ENCODE data around the gene LRRFIP1. TPM values are rescaled to one million over a fixed set of nuclear protein-coding genes. Genes with fewer than 3 reads are reported as not detected.

The LRRFIP1 gene
- total and polyA plus RNA-seq, 12 donors = 18.7 to 79.7 (median 51.8) TPM

GRCh38 chr2:237732070-237732469, 104.7 kb downstream of the LRRFIP1 start:
- TF ChIP-seq CTCF (IDR thresholded peaks at IDR 0.05) (no peak), POLR2A (IDR thresholded peaks at IDR 0.05) (no peak)
- H3K9me3 ChIP-seq (replicated peaks in 1 of 3) = no peaks in the 10 kb centered on the region
- H3K4me1 ChIP-seq (replicated peaks in 1 of 2) = peaks cover 30 to 71% of the 10 kb centered on the region in 2 donors
- WGBS, 4 donors = 46 to 68% (median 54%) methylated on average over 10 of the region's 10 CpGs
- no peaks in the 10 kb centered on the region for H3K27me3 ChIP-seq
- intact Hi-C loops (cut with DNase I) = loop anchor here in 1 of 2 donors (5.0 kb wide), 1 partner anchor 40 kb away; no protein-coding TSS in a partner anchor
- H3K36me3 ChIP-seq (replicated peaks in 1 of 2) = no peaks in the 10 kb centered on the region
- H3K4me3 ChIP-seq = no peak overlapping the region
- peak in 1 of 7 donors; percentile 64 for DNase-seq
- H3K27ac ChIP-seq = peak overlapping the region in 4 of 5 donors; percentile 24 to 87 (median 58)

- H3K4me3 ChIP-seq = peak overlapping the region in 1 of 4 donors; percentile 5
- peaks cover 30 to 63% of the 10 kb centered on the region in 2 donors for H3K4me1 ChIP-seq (replicated peaks in 1 of 2)
- H3K36me3 ChIP-seq (replicated peaks in 1 of 2) = no peaks in the 10 kb centered on the region
- TF ChIP-seq CTCF (IDR thresholded peaks at IDR 0.05) = no peak
- peak in 1 of 2 donors; percentile 60 for TF ChIP-seq POLR2A (IDR thresholded peaks at IDR 0.05)
- peak; percentile 65 to 86 (median 76) for DNase-seq
- H3K27ac ChIP-seq = peak overlapping the region; percentile 24 to 91 (median 70)
- H3K9me3 ChIP-seq (replicated peaks in 1 of 3) = no peaks in the 10 kb centered on the region
- no peaks in the 10 kb centered on the region for H3K27me3 ChIP-seq
- WGBS, 4 donors = 23 to 38% (median 27%) methylated on average over 10 to 13 of the region's 13 CpGs
- intact Hi-C loops (cut with DNase I) = loop anchor here in 1 of 2 donors (5.0 kb wide), 1 partner anchor 41 kb away; no protein-coding TSS in a partner anchor
Observed at GRCh38 chr2:237732790-237733381, 105.5 kb downstream of the LRRFIP1 start.

- TF ChIP-seq CTCF (IDR thresholded peaks at IDR 0.05) (no peak), POLR2A (IDR thresholded peaks at IDR 0.05) (no peak)
- H3K36me3 ChIP-seq (replicated peaks in 1 of 2) = no peaks in the 10 kb centered on the region
- peak overlapping the region in 1 of 4 donors; percentile 5 for H3K4me3 ChIP-seq
- H3K27ac ChIP-seq = peak overlapping the region in 3 of 5 donors; percentile 38 to 91 (median 87)
- WGBS, 4 donors = 30 to 49% (median 41%) methylated on average over 6 to 13 of the region's 13 CpGs
- H3K9me3 ChIP-seq (replicated peaks in 1 of 3) = no peaks in the 10 kb centered on the region
- peak in 4 of 7 donors; percentile 18 to 80 (median 45) for DNase-seq
- peaks cover 34 to 65% of the 10 kb centered on the region in 2 donors for H3K4me1 ChIP-seq (replicated peaks in 1 of 2)
- no peaks in the 10 kb centered on the region for H3K27me3 ChIP-seq
- intact Hi-C loops (cut with DNase I) = loop anchor here in 1 of 2 donors (5.0 kb wide), 1 partner anchor 41 kb away; no protein-coding TSS in a partner anchor
Observed at GRCh38 chr2:237733677-237734300, 106.4 kb downstream of the LRRFIP1 start.

- H3K27ac ChIP-seq = peak overlapping the region in 2 of 5 donors; percentile 19 to 33
- intact Hi-C loops (cut with DNase I) = loop anchor here in 1 of 2 donors (5.0 kb wide), 2 partner anchors 33 to 43 kb away; no protein-coding TSS in a partner anchor
- H3K36me3 ChIP-seq (replicated peaks in 1 of 2) = no peaks in the 10 kb centered on the region
- 85 to 88% (median 87%) methylated on average over 8 to 25 of the region's 25 CpGs for whole genome bisulfite sequencing, 4 donors
- peak in 1 of 7 donors; percentile 57 for DNase-seq
- TF ChIP-seq POLR2A (IDR thresholded peaks at IDR 0.05) = no peak
- TF ChIP-seq CTCF (IDR thresholded peaks at IDR 0.05) = no peak
- H3K27me3 ChIP-seq = no peaks in the 10 kb centered on the region
- no peak overlapping the region for H3K4me3 ChIP-seq
- peaks cover 43 to 77% of the 10 kb centered on the region in 2 donors for H3K4me1 ChIP-seq (replicated peaks in 1 of 2)
- H3K9me3 ChIP-seq (replicated peaks in 1 of 3) = no peaks in the 10 kb centered on the region
Observed at GRCh38 chr2:237734905-237735623, 107.7 kb downstream of the LRRFIP1 start.

Measured in adrenal gland (tissue), 12 donors.